Spleen (tissue), 7 donors: Measurements from ENCODE around the gene PSME3IP1.
"Not testable (repeated sequence)": the region's sequence is repeated elsewhere in the genome, so short reads cannot be mapped to it uniquely, and the experiment has no call there.

Experiments
- CTCF ChIP-seq, 11 experiments: fragments of 200-600 bp in 7 of 11; fragments of 450-650 bp in 4 of 11; sonication (generic) in 4 of 11; IDR thresholded peaks in 8 of 11; conservative IDR thresholded peaks in 3 of 11; 1 replicate in 7 of 11; 2 replicates in 4 of 11; pipeline versions ENCODE4 v1.4.0 to v1.8.0; 2016 to 2021; ENCODE audit warnings: antibody characterized with exemption in 11 of 11, inconsistent platforms in 4 of 11, mild to moderate bottlenecking in 1 of 11
- POLR2A ChIP-seq, 3 donors: fragments of 450-650 bp; IDR thresholded peaks; one replicate each; pipeline ENCODE4 v1.5.1; 2017; ENCODE audit warnings: antibody characterized with exemption in 3 of 3, mild to moderate bottlenecking in 1 of 3
- POLR2AphosphoS5 ChIP-seq, 3 donors: sonication (generic); formaldehyde crosslinking; IDR thresholded peaks; one replicate each; pipeline ENCODE4 v1.5.1; 2017; ENCODE audit warnings: antibody characterized with exemption in 3 of 3
- donor health status: DM: no; HTN: no; CAD: no; lungs with moderate emphysema.
- donor health status: DM: no; HTN: no; CAD: no.
- donor health status: DM: no; HTN: no; CAD: no.

GRCh38 chr16:57187902-57188710, 2.3 kb upstream of the PSME3IP1 start:
- TF ChIP-seq CTCF (IDR thresholded peaks at IDR 0.05 in 8 of 11, conservative IDR thresholded peaks at IDR 0.05 in 3 of 11); POLR2A (IDR thresholded peaks at IDR 0.05); POLR2AphosphoS5 (IDR thresholded peaks at IDR 0.05): not testable (repeated sequence)
